GM18526 (cell line): ENCODE data around the gene UBA1.

Source experiments
- POLR2A ChIP-seq: IDR thresholded peaks from 3 replicates; pipeline ENCODE4 v1.6.1; 2011; ENCODE audit not compliant: insufficient read length; ENCODE audit errors: extremely low read depth

UBA1 gene

GRCh38 chrX:47215291-47215900, 21.8 kb downstream of the UBA1 start:
- no peak for TF ChIP-seq POLR2A

GRCh38 chrX:47216393-47216925, 22.8 kb downstream of the UBA1 start:
- no peak for TF ChIP-seq POLR2A

GRCh38 chrX:47217121-47217851, 23.7 kb downstream of the UBA1 start:
- no peak for TF ChIP-seq POLR2A

GRCh38 chrX:47217852-47218279, 24.2 kb downstream of the UBA1 start:
- TF ChIP-seq POLR2A, result peak; percentile 29

- peak; percentile 77 for TF ChIP-seq POLR2A
Measured at GRCh38 chrX:47218280-47218919, 24.8 kb downstream of the UBA1 start, which contains the start of gene CDK16. Gene CDK16 (plus strand): TSS chrX:47218681. CDS start chrX:47223558, 4,877 bp downstream.

- no peak for TF ChIP-seq POLR2A
Measured at GRCh38 chrX:47218920-47219815, 25.5 kb downstream of the UBA1 start.

- TF ChIP-seq POLR2A, result no peak
Measured at GRCh38 chrX:47221756-47222155, 28.1 kb downstream of the UBA1 start.

- TF ChIP-seq POLR2A, result no peak
Measured at GRCh38 chrX:47222751-47223350, 29.2 kb downstream of the UBA1 start.

GRCh38 chrX:47223476-47224250, 30.0 kb downstream of the UBA1 start:
- no peak for TF ChIP-seq POLR2A

GRCh38 chrX:47224266-47224895, 30.8 kb downstream of the UBA1 start:
- TF ChIP-seq POLR2A, result no peak

- no peak for TF ChIP-seq POLR2A
Measured at GRCh38 chrX:47224896-47225290, 31.3 kb downstream of the UBA1 start.

- TF ChIP-seq POLR2A, result no peak
Measured at GRCh38 chrX:47226071-47226470, 32.4 kb downstream of the UBA1 start.
